NCI-H1417 (cell line): ENCODE measurements around the gene FGF14.
"Not testable (repeated sequence)": the region's sequence is repeated elsewhere in the genome, so short reads cannot be mapped to it uniquely, and the experiment has no call there.

Experiments used
- DNase-seq, 3 experiments: peaks; one replicate each; lab custom pipeline; 2025; lab: John Stamatoyannopoulos, UW

Gene FGF14

GRCh38 chr13:102195566-102196462, 206.0 kb downstream of the FGF14 start:
- DNase-seq, result peak in 2 of 3 experiments; percentile 25 to 70

DNA sequence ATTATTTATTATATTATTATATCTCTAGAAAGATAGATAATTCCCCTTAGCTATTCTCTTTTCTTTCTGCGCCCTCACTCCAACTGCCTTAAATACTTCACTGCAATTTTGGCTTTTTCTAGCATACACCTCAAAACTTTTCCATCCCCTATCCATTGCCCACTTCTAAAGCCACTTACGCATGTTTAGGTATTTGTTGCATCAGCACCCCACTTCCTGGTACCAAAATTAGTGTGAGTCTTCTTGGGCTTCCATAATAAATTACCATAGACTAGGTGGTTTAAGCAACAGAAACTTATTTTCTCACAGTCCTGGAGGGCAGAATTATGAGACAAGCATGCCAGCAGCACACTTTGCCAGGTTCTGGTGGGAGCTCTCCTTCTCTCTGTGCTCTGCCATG, 209.0 kb downstream of the FGF14 start:
- DNase-seq, result no peak

GRCh38 chr13:102191951-102192502, 209.8 kb downstream of the FGF14 start:
- DNase-seq, result no peak

- DNase-seq, result no peak
Observed at GRCh38 chr13:102190930-102191329, 210.9 kb downstream of the FGF14 start.

GRCh38 chr13:102187313-102187712, 214.5 kb downstream of the FGF14 start:
- DNase-seq, result no peak

GRCh38 chr13:102185375-102185984, 216.4 kb downstream of the FGF14 start:
- no peak for DNase-seq

- no peak for DNase-seq
Observed at GRCh38 chr13:102183509-102184182, 218.2 kb downstream of the FGF14 start.

DNA sequence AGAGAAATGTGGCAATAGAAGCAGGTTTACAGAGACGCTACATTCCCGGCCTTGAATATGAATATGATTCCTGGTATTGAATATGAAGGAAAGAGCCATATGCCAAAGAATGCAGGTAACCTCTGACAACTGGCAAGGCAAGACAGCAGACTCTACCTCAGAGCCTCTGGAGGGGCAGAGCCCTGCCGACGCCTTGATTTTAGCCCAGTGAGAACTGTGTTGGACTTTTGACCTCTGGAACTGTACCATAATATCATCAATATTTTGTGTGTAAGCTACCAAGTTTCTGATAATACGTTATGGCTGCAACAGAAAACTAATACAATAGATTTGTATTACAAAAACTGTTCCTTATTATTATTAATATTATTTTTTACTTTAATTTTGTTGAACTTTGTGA, 219.7 kb downstream of the FGF14 start:
- no peak for DNase-seq

GRCh38 chr13:102177431-102177830, 224.4 kb downstream of the FGF14 start:
- DNase-seq, result no peak

- peak; percentile 36 to 79 (median 78) for DNase-seq
Observed at GRCh38 chr13:102176846-102177245, 225.0 kb downstream of the FGF14 start.

DNA sequence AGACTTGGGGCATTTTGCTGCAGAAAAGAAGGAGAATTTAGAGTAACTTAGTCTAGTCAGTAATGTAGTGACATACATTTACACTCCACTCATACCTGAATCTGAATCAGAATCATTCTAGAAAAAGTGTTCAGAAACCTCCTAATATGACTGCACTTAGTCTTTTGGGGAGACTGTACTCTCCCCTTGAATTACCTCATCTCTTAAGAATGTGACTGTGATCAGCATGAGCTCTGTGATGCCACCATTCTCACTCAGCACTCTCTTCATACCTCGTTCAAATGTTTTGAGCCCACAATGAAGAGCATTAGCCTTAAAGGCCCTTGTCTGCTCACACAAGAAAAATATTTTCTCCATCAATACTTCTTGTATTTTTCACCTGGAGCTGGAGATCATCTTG, 229.4 kb downstream of the FGF14 start:
- no peak for DNase-seq

- DNase-seq, result no peak
Observed at GRCh38 chr13:102170305-102170704, 231.5 kb downstream of the FGF14 start.

- no peak for DNase-seq
Observed at GRCh38 chr13:102169471-102170015, 232.3 kb downstream of the FGF14 start.

- no peak for DNase-seq
Observed at GRCh38 chr13:102152790-102153189, 249.1 kb downstream of the FGF14 start.

- DNase-seq, result no peak
Observed at GRCh38 chr13:102147353-102147752, 254.5 kb downstream of the FGF14 start.

GRCh38 chr13:102145750-102146149, 256.1 kb downstream of the FGF14 start:
- no peak for DNase-seq

DNA sequence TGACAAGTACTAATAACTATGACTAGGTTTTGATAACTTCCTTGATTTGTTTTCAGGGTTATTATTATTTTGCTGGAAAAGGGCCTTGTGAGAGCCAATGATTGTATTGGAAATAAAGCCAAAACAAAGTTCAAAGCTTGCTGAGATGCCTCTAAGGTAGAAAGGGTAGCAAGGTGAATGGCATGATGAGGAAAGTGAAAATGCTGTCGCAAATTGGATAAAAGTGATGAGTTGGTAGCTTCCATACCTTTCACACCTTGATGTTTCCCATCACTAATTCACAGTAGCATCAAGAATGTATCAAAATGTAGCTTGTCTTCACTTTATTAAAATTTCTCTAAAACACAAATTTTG, 259.4 kb downstream of the FGF14 start:
- no peak for DNase-seq

DNA sequence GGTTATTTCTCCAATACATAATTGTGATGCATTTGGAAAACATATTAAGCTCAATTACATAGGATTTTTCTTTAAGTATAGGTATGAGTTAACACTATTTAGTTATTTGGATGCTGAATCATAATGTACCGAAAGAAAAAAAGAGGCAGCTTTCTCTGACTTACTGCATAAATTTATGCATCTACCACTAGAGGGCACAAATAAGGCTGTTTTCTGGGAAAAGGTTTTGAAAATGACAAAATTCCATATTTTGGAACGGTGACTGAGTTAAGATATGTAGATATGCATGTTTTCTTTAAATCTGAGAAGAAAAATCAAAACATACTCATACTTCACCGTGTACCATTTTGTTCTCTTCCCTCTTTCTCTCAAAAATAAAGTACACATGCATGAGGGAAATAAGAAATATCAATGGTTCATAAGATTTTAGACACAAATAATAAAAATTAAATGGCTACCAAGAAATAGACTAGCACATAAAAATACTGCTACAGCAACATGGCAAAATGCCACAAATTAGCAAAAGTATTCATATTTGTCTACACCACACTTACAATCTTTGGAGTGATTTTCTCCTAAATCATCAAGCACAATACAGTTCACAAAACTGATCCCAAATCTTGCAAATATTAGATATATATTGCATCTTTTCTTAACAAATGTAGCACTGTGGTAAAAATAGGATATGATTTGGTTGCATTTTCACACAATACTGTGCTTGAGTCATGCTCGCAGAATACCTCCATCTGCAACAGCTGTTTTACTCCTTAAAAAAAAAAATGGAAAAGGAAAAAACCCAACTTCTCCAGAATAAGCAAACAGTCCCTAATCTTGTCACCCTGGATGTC, 260.0 kb downstream of the FGF14 start:
- peak in 2 of 3 experiments; percentile 59 to 63 for DNase-seq

GRCh38 chr13:102139626-102140025, 262.2 kb downstream of the FGF14 start:
- no peak for DNase-seq

DNA sequence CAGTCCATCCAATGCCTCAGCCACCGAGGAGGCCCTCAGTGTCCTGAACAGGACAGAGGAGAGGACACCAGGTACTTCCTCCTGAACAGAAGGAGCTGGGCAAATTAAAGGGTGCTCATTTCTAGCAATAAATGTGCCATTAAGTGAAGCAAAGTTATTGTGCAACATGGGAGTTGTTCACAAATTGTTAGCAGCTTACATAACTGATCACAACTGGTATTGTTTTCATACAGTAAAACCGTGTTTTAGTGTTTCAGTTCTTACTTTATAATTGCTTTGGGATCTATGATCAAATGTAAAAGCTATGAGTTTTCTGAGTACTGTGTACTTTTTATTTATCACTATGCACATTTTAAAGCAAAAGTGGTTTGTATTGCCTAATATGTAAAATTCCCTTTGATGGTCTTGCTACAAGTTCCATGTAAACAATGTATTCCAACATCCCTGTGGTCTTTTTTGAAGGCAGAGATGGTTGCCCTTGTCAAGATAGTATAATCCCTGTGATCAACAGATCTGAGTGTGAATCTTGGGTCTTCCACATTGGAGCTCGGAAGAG, 263.1 kb downstream of the FGF14 start:
- no peak for DNase-seq

DNA sequence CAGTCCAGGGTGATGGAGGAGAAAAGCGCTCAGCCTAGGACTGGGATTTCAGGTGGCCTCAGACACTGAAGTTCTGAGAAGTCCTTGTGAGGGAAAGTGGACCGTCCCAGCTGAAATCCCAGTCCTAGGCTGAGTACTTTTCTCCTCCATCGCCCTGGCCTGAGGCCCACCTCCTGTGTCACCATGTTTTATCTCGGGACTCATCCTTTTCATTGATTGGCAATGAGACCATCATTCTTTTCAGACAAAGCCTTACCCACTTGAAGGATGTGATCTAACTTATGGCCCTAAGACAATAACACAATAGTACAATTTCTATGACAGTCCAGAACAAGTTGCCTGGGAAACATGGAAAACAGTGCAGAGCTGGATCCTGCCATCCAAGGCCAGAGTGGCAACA, 263.9 kb downstream of the FGF14 start:
- not testable (repeated sequence) for DNase-seq
